SHP77 treated with DMSO at 0.1 percent for 48 hours (cell line): ENCODE results near the gene BMPER.

Source experiments
- DNase-seq: peaks from one replicate; lab custom pipeline; 2025; lab: John Stamatoyannopoulos, UW

Gene BMPER

GRCh38 chr7:34181271-34181958, 276.1 kb downstream of the BMPER start:
- no peak for DNase-seq

- no peak for DNase-seq
Measured at GRCh38 chr7:34184466-34184865, 279.1 kb downstream of the BMPER start.

- no peak for DNase-seq
Measured at GRCh38 chr7:34187798-34188307, 282.5 kb downstream of the BMPER start.

- DNase-seq = no peak
Measured at GRCh38 chr7:34189031-34189430, 283.7 kb downstream of the BMPER start.

GRCh38 chr7:34190299-34190698, 285.0 kb downstream of the BMPER start:
- no peak for DNase-seq

- DNase-seq = no peak
Measured at GRCh38 chr7:34191162-34191561, 285.8 kb downstream of the BMPER start.

GRCh38 chr7:34191771-34192479, 286.6 kb downstream of the BMPER start:
- no peak for DNase-seq

GRCh38 chr7:34192906-34193305, 287.6 kb downstream of the BMPER start:
- no peak for DNase-seq

- no peak for DNase-seq
Measured at GRCh38 chr7:34198231-34198641, 292.9 kb downstream of the BMPER start.
